Tracheal epithelial cell (primary cell): ENCODE results near the gene KLHDC3. TPM values are rescaled to one million over a fixed set of nuclear protein-coding genes. Genes with fewer than 3 reads are reported as not detected.

Experiments
- total RNA-seq: library from RNA; depleted of rRNA; stranded (reverse); fragments of >200 nt; gene quantifications from 2 replicates; pipeline ENCODE4 v1.2.1, GENCODE V29; 2014

Gene KLHDC3, protein sequence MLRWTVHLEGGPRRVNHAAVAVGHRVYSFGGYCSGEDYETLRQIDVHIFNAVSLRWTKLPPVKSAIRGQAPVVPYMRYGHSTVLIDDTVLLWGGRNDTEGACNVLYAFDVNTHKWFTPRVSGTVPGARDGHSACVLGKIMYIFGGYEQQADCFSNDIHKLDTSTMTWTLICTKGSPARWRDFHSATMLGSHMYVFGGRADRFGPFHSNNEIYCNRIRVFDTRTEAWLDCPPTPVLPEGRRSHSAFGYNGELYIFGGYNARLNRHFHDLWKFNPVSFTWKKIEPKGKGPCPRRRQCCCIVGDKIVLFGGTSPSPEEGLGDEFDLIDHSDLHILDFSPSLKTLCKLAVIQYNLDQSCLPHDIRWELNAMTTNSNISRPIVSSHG
- 66.0 and 67.8 TPM in 2 replicates for total RNA-seq

GRCh38 chr6:43013843-43014433 is at the start of gene KLHDC3, which contains the start of gene MEA1:
TSS of gene KLHDC3 (plus strand) at chr6:43014249. CDS start at chr6:43017193, 2,944 bp downstream.
TSS of gene MEA1 (minus strand) at chr6:43013946. CDS start at chr6:43013813, 133 bp downstream.

GRCh38 chr6:42978839-42979522 is 35.1 kb upstream of the KLHDC3 start, which contains the start of gene PEX6:
TSS of gene PEX6 (minus strand) at chr6:42979181. CDS start at chr6:42979150, 31 bp downstream.

DNA sequence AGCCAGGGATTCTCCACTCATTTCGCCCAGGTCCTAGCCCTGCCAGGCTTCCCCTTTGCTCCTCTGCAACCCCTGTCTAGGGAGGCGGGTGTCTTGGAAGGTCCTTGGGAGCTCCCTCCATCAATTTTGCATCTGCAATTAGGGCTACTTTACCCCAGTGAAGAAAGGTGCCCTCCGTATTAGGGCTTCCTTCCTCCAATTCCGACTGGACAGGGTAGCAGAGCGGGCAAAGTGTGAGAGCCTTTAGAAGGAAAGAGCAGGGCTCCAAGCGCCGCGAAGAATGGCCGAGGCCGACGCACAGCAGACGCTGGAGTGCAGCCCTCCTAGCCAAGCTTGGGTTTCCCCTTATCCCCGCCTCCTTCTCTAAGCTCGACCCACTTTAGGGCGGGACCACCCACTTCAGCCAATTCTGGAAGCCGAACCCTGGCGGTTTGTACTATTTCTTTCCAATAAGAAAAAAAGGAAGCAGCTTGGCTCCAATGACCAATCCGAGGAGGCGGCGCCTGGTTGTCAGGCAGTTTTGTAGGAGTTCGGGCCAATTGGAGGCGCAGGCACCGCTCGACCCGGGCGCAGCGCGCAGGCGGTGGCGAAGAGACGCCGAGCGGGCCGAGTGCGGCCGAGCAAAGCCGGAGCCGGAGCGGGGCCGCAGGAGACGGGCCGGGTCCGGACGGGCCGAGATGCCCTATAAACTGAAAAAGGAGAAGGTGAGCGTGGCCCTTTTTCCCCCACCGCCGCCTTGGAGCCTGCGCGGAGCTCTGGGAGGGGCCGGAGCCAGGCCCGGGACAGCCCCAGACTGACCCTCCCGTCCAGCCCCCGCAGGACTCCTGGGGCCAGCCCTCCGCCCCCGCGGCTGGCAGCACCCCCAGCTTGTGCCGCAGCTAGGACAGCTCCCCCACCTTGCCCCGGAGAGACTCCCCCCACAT is 29.8 kb upstream of the KLHDC3 start, which contains the start of gene PPP2R5D:
TSS of gene PPP2R5D (plus strand) at position 570 of the 923 bp plus-strand sequence. CDS start at position 678, 108 bp downstream.

GRCh38 chr6:43021270-43022047 is 7.4 kb downstream of the KLHDC3 start, which contains the start of gene RRP36:
TSS of gene RRP36 (plus strand) at chr6:43021623. CDS start at chr6:43021655, 32 bp downstream.

DNA sequence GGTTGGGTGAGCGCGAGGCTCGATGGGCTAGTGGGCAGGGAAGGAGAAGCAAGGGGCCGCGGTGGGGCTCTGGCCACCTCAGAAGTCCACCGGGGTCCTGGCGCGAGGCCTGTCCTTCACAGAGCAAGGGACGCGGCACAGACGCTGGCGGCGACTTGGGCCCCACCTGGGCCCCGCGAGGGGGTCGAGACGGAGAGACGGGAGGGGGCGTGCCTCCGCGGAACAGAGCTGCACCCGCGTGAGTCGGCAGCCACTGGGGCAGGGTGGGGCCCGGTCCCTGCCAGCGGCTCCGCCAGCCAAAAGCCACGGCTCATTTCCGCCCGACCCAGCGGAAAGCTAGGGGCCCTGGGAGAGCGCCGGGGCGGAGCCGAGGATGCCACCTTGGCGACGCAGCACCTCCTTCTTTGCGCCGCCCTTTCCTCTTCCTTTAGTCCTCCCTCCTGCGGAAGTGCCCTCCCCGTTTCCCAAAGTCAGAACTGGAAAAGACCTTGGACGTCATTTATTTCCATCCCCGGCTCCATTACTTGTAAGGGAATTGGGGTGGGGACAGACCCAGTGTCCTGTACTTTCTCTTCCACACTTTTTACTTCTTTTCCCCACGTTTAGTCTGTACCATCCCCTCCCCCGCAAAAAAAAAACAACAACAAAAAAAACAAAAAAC is 39.6 kb downstream of the KLHDC3 start, which contains the start of gene CUL7:
TSS of gene CUL7 (minus strand) at position 307 of the 661 bp plus-strand sequence. CDS start 1,063 bp downstream, outside the sequence.

DNA sequence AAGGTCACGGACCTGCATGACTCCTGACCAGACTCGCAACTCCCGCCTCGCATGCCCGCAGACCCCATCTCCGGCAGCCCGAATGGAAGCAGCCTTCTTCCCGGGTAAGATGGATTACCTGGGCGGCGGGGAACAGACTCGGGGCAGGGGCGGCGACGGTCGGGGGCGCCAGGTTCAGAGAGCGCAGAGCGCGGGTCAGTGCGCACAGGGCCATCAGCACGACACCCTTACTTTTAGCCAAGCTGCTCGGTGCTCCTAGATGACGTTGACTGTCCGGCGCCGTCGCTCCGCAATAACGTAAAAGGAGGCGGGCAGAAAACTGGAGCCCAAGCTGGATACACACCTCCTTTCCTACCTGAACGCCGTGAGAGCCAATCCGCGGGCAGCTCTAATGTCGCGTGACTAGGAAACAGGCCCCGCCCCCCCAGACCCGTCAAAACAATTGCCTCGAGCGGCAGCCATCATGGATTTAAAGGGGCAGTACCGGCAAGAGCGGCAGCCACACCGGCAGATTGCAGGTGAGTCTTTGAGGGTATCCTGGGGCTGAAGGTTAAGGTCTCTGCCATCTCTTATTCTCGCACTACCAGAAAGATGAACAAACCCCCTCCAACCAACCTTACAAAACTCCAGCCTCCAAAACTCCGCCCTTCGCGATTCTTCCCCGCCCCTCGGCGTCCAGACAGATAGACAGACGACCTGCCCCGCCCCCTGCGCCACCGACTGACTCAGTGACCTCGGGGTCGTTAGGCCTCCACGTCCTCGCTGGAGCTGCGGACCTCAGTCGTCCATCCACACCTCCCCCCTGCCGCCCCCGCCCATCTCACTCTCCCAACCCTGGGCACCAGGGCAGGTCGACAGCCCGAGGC is 45.4 kb downstream of the KLHDC3 start, which contains the start of the genes KLC4 and MRPL2:
TSS of gene KLC4 (plus strand) at position 464 of the 866 bp plus-strand sequence. CDS start 1,705 bp downstream, outside the sequence.
TSS of gene MRPL2 (minus strand) at position 267 of the 866 bp plus-strand sequence. CDS start at position 214, 53 bp downstream.

Other genes starting within 250 kb of the KLHDC3 start
- 2.7 and 5.3 TPM in 2 replicates for gene BICRAL, start 232.2 kb upstream of the KLHDC3 start, total RNA-seq
- 168 and 177 TPM in 2 replicates for gene RPL7L1, start 134.6 kb upstream of the KLHDC3 start, total RNA-seq
- not detected in 2 replicates for gene PTCRA, start 98.2 kb upstream of the KLHDC3 start, total RNA-seq
- gene CNPY3, start 84.8 kb upstream of the KLHDC3 start, total RNA-seq = 16.2 and 28.2 TPM in 2 replicates
- not detected in 2 replicates for gene GNMT, start 53.5 kb upstream of the KLHDC3 start, total RNA-seq
- gene PEX6, start 35.1 kb upstream of the KLHDC3 start, total RNA-seq = 51.1 and 68.4 TPM in 2 replicates
- 23.7 and 30.6 TPM in 2 replicates for gene PPP2R5D, start 29.7 kb upstream of the KLHDC3 start, total RNA-seq
- 47.1 and 65.3 TPM in 2 replicates for gene MEA1, start 303 bp upstream of the KLHDC3 start, total RNA-seq
- 86.3 and 110 TPM in 2 replicates for gene RRP36, start 7.4 kb downstream of the KLHDC3 start, total RNA-seq
- gene CUL7, start 39.6 kb downstream of the KLHDC3 start, total RNA-seq = 19.2 and 23.6 TPM in 2 replicates
- gene MRPL2, start 45.2 kb downstream of the KLHDC3 start, total RNA-seq = 13.5 and 19.6 TPM in 2 replicates
- 10.6 and 11.7 TPM in 2 replicates for gene KLC4, start 45.4 kb downstream of the KLHDC3 start, total RNA-seq
- 63.7 and 121 TPM in 2 replicates for gene PTK7, start 62.1 kb downstream of the KLHDC3 start, total RNA-seq
- 12.4 and 13.7 TPM in 2 replicates for gene SRF, start 157.0 kb downstream of the KLHDC3 start, total RNA-seq
- 29.9 and 38.6 TPM in 2 replicates for gene CUL9, start 167.9 kb downstream of the KLHDC3 start, total RNA-seq
- 43.7 and 64.1 TPM in 2 replicates for gene DNPH1, start 215.2 kb downstream of the KLHDC3 start, total RNA-seq
- gene TTBK1, start 229.2 kb downstream of the KLHDC3 start, total RNA-seq = not detected in 2 replicates